ENCODE data around the gene SCARB1. TPM values are rescaled to one million over a fixed set of nuclear protein-coding genes. Genes with fewer than 3 reads are reported as not detected.
A peak's percentile ranks its signal among the peaks of the same experiment; 100 is the strongest.

Gene SCARB1
- total RNA-seq, 1 donor from 2014 or later = 6.6 TPM

GRCh38 chr12:124830306-124830705, 33.4 kb downstream of the SCARB1 start:
- no peak for FAIRE-seq
- H3K4me3 ChIP-seq (ENCODE audit: low read depth, low read length) = no peak overlapping the region
- H3K27me3 ChIP-seq (ENCODE audit: control insufficient read depth, insufficient read depth, low read length) = no peaks in the 10 kb centered on the region
- H3K36me3 ChIP-seq (ENCODE audit: control insufficient read depth, insufficient read depth, low read length) = peaks cover 1% of the 10 kb centered on the region
- TF ChIP-seq, protein P1, sequence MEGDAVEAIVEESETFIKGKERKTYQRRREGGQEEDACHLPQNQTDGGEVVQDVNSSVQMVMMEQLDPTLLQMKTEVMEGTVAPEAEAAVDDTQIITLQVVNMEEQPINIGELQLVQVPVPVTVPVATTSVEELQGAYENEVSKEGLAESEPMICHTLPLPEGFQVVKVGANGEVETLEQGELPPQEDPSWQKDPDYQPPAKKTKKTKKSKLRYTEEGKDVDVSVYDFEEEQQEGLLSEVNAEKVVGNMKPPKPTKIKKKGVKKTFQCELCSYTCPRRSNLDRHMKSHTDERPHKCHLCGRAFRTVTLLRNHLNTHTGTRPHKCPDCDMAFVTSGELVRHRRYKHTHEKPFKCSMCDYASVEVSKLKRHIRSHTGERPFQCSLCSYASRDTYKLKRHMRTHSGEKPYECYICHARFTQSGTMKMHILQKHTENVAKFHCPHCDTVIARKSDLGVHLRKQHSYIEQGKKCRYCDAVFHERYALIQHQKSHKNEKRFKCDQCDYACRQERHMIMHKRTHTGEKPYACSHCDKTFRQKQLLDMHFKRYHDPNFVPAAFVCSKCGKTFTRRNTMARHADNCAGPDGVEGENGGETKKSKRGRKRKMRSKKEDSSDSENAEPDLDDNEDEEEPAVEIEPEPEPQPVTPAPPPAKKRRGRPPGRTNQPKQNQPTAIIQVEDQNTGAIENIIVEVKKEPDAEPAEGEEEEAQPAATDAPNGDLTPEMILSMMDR (IDR thresholded peaks at IDR 0.05; ENCODE audit: insufficient read depth, low read length, severe bottlenecking) = no peak
- DNase-seq (ENCODE audit: low read depth) = no peak

DNA sequence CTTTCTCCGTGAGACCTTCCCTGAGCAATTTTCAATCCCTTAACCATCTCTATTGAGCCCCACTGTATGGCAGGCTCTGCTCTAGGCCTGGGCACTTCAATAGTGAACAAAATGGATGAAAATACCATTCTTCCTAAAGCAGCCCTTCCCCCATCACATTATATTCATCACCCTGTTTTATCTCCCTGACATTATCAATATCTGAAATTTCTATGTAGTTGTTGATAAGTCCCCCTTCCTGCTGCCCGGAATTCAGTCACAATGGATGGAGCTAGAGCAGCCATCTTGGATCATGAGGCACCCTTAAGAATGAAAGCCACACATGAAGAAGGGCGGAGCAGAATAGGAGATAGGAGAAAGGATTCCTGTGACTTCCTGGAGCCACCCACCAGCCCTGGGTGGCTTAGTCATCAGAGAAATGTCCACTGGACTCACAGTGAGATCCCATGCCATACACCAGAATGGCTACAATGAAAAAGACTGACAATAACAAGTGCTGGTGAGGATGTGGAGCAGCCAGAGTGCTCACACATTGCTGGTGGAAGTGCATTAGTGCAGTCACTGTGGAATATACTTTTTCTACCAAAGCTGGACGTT, 33.9 kb downstream of the SCARB1 start:
- DNase-seq (ENCODE audit: low read depth) (no peak), FAIRE-seq (no peak)
- Histone ChIP-seq H3K27me3 (ENCODE audit: control insufficient read depth, insufficient read depth, low read length) (no peaks in the 10 kb centered on the region), H3K36me3 (ENCODE audit: control insufficient read depth, insufficient read depth, low read length) (peaks cover 1% of the 10 kb centered on the region), H3K4me3 (ENCODE audit: low read depth, low read length) (no peak overlapping the region)
- TF ChIP-seq, protein P1 (IDR thresholded peaks at IDR 0.05; ENCODE audit: insufficient read depth, low read length, severe bottlenecking) = no peak

DNA sequence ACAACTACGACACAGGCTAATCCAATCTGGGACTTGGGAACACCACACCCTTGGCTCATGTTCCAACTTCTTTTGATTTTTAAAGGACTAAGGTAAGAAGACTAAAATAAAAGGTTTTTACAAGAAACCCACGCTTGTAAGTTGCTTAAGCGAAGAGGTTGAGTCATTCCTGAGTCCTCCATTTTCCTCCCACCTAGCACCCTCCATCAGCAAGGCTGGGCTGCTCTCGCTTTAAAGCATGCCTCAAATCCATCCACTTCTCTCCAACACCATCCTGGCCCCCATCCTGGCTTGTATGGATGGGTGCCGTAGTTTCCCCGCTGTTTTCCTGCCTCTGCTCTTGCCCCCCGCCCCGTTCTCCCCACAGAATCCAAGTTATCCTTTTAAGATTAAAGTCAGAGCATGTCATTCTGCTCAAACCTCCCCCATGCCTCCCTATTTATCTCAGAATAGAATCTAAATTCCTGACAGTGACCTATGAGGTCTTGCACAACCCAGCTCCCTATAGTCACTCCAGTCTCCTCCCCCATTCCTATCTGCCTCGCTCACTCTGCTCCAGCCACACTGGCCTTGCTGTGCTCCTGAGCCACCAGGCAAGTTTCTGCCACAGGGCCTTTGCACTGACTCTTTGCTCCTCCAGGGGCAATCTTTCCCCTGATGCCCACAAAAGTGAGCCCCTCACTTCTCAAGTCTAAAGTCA, 34.5 kb downstream of the SCARB1 start:
- Histone ChIP-seq H3K27me3 (ENCODE audit: control insufficient read depth, insufficient read depth, low read length) (no peaks in the 10 kb centered on the region), H3K4me3 (ENCODE audit: low read depth, low read length) (no peak overlapping the region), H3K36me3 (ENCODE audit: control insufficient read depth, insufficient read depth, low read length) (peaks cover 1% of the 10 kb centered on the region)
- DNase-seq (ENCODE audit: low read depth) (peak; percentile 89), FAIRE-seq (no peak)
- TF ChIP-seq, protein P1 (IDR thresholded peaks at IDR 0.05; ENCODE audit: insufficient read depth, low read length, severe bottlenecking) = no peak

- DNase-seq (ENCODE audit: low read depth) (peak; percentile 73), FAIRE-seq (no peak)
- Histone ChIP-seq H3K27me3 (ENCODE audit: control insufficient read depth, insufficient read depth, low read length) (no peaks in the 10 kb centered on the region), H3K36me3 (ENCODE audit: control insufficient read depth, insufficient read depth, low read length) (peaks cover 1% of the 10 kb centered on the region), H3K4me3 (ENCODE audit: low read depth, low read length) (no peak overlapping the region)
- TF ChIP-seq, protein P1 (IDR thresholded peaks at IDR 0.05; ENCODE audit: insufficient read depth, low read length, severe bottlenecking) = no peak
Measured at GRCh38 chr12:124828264-124829007, 35.2 kb downstream of the SCARB1 start.

GRCh38 chr12:124827588-124828184, 36.0 kb downstream of the SCARB1 start:
- H3K27me3 ChIP-seq (ENCODE audit: control insufficient read depth, insufficient read depth, low read length) = no peaks in the 10 kb centered on the region
- no peak overlapping the region for H3K4me3 ChIP-seq (ENCODE audit: low read depth, low read length)
- FAIRE-seq = no peak
- peaks cover 1% of the 10 kb centered on the region for H3K36me3 ChIP-seq (ENCODE audit: control insufficient read depth, insufficient read depth, low read length)
- DNase-seq (ENCODE audit: low read depth) = no peak
- TF ChIP-seq, protein P1 (IDR thresholded peaks at IDR 0.05; ENCODE audit: insufficient read depth, low read length, severe bottlenecking) = no peak
